ENCODE measurements around the gene AFF3.
A peak's percentile ranks its signal among the peaks of the same experiment; 100 is the strongest.

The AFF3 gene

GRCh38 chr2:99619151-99619550, 523.2 kb downstream of the AFF3 start:
- DNase-seq, result no peak

- no peak for DNase-seq
Measured at GRCh38 chr2:99618579-99619097, 523.8 kb downstream of the AFF3 start.

DNA sequence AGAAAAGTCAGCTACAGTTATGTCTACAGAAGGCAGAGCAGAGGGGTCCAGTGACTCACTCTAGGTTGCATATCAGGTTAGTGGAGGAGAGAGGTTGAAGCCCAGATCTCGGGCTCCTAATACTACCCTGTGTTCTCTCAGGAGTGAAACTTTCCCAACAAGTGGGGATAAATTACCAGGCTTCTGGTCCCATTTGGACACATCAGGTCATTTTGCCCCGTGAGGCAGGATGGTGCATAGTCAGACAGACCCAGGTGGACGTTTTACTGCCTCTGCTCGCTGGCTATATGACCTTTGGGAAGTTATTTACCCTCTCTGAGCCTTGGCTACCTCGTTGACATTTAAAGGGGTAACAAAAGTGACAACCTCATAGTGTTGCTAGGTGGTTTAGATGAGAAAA, 524.6 kb downstream of the AFF3 start:
- DNase-seq, result no peak

DNA sequence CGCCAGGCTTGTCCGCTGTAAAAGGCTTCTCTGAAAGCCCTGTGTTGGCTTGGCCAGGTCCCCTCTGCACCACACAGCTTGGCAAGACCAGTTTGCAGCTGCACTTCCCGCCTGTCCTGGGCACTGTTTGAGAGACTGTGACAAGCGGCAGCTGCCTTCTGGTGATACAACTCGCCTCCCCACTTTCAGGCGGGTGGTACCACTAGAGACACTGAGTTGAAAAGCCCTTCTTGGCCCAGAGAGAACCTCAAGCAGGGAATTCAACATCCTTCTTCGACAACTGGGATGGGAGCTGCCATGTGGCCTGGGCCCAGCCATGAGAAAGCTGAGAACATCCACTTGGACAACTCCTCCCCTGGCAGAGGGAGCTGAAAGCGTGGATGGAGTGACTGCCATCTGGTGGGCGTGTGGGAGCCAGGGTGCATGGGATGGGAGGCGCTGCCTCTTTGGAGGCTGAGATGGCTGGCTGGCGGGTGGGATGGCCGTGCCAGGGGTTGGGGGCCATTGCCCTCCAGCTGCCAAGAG, 527.1 kb downstream of the AFF3 start:
- peak; percentile 8 for DNase-seq

DNA sequence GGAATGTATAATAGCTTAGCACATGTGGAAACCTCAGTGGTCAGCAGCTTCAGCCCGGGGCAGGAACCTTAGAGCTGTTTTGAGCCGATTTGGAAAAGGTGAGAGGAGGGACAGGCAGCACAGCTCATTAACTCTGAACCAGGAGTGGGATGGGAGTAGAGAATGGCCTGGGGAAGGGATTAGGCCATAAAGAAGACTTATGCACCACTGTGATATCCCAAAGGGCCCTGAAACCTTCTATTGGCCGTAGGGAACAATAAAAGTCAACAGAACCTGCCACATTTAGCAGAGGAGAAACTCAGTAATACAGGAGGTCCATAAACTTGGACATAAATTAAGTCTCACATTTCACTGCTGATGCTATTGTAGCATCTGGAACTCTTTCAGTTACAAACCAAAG, 528.4 kb downstream of the AFF3 start:
- DNase-seq, result no peak

GRCh38 chr2:99611786-99612185, 530.6 kb downstream of the AFF3 start:
- DNase-seq, result no peak

- no peak for DNase-seq
Measured at GRCh38 chr2:99611034-99611433, 531.4 kb downstream of the AFF3 start.

DNA sequence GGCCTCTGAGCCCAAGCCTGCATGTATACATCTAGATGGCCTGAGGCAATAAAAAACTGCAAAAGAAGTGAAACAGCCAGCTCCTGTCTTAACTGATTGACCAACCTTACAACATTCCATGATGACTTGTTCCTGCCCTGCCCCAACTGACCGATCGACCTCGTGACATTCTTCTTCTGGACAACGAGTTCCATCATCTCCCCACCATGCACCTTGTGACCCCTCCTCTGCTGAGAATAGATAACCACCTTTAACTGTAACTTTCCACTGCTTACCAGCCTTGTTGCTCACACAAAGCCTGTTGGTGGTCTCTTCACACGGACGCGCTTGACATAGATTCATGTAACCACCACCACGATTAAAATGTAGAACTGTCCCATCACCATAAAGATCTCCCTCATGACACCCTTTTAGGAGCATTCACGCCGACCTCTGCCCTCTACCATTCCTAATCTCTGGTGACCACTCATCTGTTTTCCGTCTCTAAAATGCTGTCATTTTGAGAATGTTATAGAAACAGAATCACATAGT, 532.5 kb downstream of the AFF3 start:
- no peak for DNase-seq

- no peak for DNase-seq
Measured at GRCh38 chr2:99608861-99609260, 533.5 kb downstream of the AFF3 start.

GRCh38 chr2:99607861-99608491, 534.4 kb downstream of the AFF3 start:
- DNase-seq, result peak; percentile 12

DNA sequence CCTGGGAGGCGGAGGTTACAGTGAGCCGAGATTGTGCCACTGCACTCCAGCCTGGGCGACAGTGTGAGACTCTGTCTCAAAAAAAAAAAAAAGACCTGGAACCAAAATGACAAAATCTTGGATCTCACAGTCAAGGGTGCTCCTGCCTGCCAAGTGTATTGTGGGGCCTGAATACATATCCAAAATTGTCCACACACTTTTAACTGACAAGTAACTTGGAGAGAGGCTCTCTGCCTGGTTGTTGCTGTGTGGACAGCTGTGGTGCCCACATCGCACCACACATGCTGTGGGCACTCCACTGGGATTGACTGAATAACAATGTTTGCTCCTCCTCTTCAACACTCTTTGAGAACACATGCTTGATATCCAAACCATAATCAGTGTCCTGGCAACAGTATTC, 534.9 kb downstream of the AFF3 start:
- DNase-seq, result peak; percentile 3

DNA sequence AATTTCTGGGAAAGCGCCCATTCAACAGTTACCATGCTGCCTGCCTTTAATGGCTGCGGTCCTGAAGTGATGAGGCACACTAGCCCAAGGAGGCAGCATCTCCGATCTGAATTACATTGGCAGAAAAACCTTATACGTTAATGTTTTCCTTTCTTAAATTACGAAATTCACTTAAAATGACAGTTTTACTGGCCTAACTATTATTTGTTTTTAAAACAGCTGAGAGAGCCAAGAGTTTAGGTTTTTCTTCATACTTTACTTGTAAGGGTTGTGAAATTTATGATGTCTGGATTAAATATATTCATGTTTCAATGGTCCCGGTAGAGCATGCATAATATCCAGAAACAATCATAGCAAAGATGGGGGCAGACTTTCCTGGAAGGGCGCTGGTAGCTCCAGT, 537.4 kb downstream of the AFF3 start:
- no peak for DNase-seq

DNA sequence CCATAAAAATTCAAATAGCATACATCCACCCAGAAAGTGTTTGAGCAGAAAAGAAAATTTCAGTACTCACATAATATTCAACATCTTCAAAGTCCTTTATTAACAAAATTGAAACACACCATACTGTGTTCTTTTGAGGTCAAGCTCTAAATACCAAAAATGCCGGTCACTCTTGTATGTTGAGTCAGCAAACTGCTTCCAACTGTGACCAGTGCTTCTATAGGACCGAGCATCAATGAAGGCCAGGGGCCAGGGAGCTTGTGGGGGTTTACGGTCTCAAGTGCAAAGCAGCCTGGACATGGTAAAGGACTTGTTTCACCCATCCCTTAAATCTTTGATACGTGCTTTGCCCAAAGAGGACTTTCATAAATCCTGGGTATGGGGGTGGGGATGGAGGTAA, 539.9 kb downstream of the AFF3 start:
- DNase-seq, result no peak

GRCh38 chr2:99600981-99601651, 541.3 kb downstream of the AFF3 start:
- no peak for DNase-seq

- no peak for DNase-seq
Measured at GRCh38 chr2:99598441-99598840, 543.9 kb downstream of the AFF3 start.

- DNase-seq, result no peak
Measured at GRCh38 chr2:99597616-99598015, 544.8 kb downstream of the AFF3 start.

- DNase-seq, result no peak
Measured at GRCh38 chr2:99595373-99595772, 547.0 kb downstream of the AFF3 start.

DNA sequence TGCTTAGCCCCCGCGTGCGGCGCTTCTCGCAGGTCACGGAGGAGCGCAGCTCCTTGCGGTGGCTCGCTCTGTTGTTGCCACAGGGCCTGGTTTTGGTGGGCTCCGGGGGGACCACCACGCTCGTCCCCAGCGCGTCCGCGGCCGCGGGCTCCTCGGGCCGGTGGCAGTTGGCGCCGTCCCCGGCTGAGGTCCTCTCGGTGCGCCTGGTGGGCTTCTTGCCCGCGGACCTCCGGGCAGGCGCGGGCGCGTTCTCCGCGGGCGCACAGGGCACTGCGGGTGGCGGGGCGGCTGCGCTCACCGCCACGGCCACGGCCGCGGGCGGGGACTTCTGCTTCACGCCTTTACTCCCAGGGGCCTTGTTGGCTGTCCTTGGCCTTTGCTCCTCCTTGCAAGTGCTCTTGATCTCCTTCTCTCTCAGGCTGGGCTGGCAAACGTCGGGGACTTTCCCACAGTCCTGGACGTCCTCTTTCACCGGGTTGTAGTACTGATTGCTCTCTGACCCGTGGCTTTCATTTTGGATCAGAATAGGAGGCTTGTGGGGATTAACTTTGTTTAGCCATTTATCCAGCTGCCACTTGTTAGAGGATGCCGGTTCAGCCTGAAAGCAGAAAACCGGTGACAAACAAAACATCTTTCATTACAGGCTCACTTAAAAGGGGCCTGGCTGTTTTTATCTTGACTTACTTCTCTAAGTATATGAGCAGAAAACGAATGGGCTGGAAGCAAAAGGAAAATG, 548.5 kb downstream of the AFF3 start:
- DNase-seq, result no peak

- no peak for DNase-seq
Measured at GRCh38 chr2:99576775-99577174, 565.6 kb downstream of the AFF3 start.

DNA sequence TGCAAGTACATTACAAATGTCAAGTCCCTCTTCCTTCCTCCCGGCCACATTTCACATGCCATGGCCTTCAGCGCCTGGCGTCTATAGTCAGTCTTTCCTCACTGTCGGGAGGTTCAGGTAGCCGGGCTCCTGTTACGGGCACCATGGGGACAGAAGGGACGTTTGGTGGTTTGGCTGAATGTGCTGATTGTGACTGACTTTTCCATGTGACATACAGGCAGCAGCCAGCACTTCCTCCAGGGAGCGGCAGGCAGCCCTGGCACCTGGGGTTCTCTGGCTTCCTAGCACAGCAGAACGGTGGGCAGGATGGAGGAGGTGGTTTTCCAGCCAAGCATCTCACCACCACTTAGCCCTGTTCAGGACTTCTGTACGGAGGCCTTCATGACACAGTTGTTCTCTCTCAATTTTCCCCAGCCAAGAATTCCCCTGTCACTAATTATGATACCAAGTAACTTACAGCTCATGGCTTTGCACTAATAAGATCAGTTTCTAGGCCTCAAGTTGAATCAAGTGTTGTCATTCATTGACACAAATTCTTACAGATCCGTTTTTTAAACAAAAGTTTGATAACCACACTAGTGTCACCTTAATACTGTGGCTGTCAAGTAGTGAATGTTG, 568.6 kb downstream of the AFF3 start:
- no peak for DNase-seq

DNA sequence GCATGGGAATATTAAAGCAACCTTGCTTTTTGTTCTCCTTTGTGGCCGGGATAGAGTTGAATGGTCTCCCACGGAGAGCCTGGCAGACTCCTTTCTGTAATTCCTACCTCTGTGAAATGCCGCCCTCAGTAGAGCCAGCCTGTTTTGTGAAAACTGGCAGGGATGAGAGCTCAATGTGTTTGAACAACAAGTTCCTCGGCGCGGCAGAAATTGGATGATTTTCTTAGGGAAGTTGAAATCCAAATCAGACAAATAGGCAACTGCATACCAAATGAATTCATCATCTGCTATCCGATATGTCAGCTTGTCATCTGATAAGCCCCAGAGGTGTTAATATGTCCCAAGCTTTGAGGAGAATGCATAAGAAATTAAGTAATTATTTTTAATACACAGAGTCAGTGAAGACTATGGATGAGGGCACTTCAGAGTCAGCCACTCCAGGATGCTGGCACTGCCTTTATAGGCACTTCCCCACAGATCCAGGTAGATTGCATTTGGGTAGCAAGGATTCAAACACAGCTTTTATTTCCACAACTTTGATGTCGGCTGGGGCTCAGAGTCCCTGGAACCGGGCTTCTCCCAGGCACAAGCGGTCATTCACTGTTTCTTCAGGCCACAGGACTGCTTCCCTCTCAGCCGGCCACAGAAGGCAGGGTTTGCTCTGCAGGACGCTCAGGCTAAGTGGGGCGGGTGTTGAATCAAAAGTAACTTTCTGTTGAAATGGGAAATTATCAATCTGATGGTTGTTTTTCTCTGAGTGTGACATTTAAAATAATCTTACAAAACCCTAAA, 569.8 kb downstream of the AFF3 start:
- peak; percentile 75 for DNase-seq

DNA sequence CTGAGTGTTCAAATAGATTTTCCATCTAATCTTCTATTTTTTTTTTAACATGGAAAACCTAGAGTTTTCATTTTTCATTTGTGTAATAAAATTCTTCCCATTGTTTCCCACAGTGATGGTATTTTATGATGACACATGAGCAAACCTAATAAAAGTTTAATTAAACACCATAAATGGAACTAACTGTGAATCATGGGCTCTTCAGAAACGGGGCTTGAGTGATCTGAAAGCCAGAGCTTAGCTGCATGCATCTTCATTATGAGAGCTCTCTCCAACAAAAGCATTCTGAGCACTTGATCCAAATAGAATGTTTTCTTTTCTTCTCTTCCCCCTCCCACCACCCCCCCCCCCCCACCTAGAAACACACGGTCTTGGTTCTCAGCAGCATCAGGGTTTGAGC, 570.4 kb downstream of the AFF3 start:
- peak; percentile 62 for DNase-seq

Measured in NCI-H345 (cell line).